HT-29 (cell line): Measurements from ENCODE around the gene CCDC43. TPM values are rescaled to one million over a fixed set of nuclear protein-coding genes. Genes with fewer than 3 reads are reported as not detected.

ENCODE experiments used
- DNase-seq: peaks from one replicate; pipeline ENCODE4 v3.0.0-alpha.2; 2015; ENCODE audit warnings: low spot score
- small RNA-seq: library from RNA; depleted of rRNA; stranded (forward); fragments of <200 nt; gene quantifications from one replicate; pipeline ENCODE3, GENCODE V24; 2014
- total RNA-seq: library from RNA; depleted of rRNA; stranded (reverse); fragments of >200 nt; shearing (Covaris generic); gene quantifications from 2 replicates; pipeline ENCODE4 v1.2.3, GENCODE V29; 2014; rRNA removed

Gene CCDC43
- total RNA-seq, 1 experiment from 2014 or later: 13.9 TPM

GRCh38 chr17:44627513-44628242 lies 61.9 kb downstream of the CCDC43 start:
- DNase-seq: no peak

Small RNA genes within 50 kb of the gene (small RNA-seq; reads per million reads assigned to genes)
- gene RN7SL819P: not detected
- gene SMCO4P1: not detected

Other genes with a start within 250 kb of the CCDC43 start
- gene GPATCH8, start 186.4 kb downstream of the CCDC43 start, total RNA-seq: 13.1 and 13.9 TPM in 2 replicates
- 0.47 and 1.0 TPM in 2 replicates for gene FZD2, start 132.3 kb downstream of the CCDC43 start, total RNA-seq
- gene MEIOC, start 33.3 kb downstream of the CCDC43 start, total RNA-seq: not detected in 2 replicates
- 11.4 and 11.8 TPM in 2 replicates for gene DBF4B, start 18.9 kb upstream of the CCDC43 start, total RNA-seq
- gene ADAM11, start 69.2 kb upstream of the CCDC43 start, total RNA-seq: 0.05 and 0.20 TPM in 2 replicates
- gene GJC1, start 140.5 kb upstream of the CCDC43 start, total RNA-seq: not detected in 2 replicates
- not detected in 2 replicates for gene HIGD1B, start 158.1 kb upstream of the CCDC43 start, total RNA-seq
- 142 and 143 TPM in 2 replicates for gene EFTUD2, start 209.7 kb upstream of the CCDC43 start, total RNA-seq
- gene GFAP, start 225.7 kb upstream of the CCDC43 start, total RNA-seq: 0.29 and 0.46 TPM in 2 replicates